GM12878 (cell line): Measurements from ENCODE around the gene TMEM272. TPM values are rescaled to one million over a fixed set of nuclear protein-coding genes. Genes with fewer than 3 reads are reported as not detected.

ENCODE experiments used
- ATAC-seq: fragments of 200-7000 bp; cut with Tn5 transposase; 3 replicates; pipeline ENCODE4 v1.9.1; 2020; ENCODE audit warnings: mild to moderate bottlenecking, moderate library complexity
- BruUV-seq: library from RNA; stranded (reverse); fragments of 400-500 nt; replicated peaks from 2 replicates; lab custom pipeline; 2021; lab: Mats Ljungman, UMichigan
- CTCF ChIA-PET: fragments of 300-600 bp; sonication (Branson Sonifier 250); formaldehyde crosslinking; extraction: SDS; loops from one replicate; lab custom pipeline; 2021; ENCODE audit warnings: inconsistent platforms; lab: Yijun Ruan, JAX
- POLR2A ChIA-PET: fragments of 350-600 bp; formaldehyde crosslinking; extraction: SDS; loops from one replicate; lab custom pipeline; 2021; ENCODE audit warnings: inconsistent platforms; lab: Charles Lee
- RAD21 ChIA-PET: fragments of 300-600 bp; sonication (Branson Sonifier 250); formaldehyde crosslinking; loops from one replicate; lab custom pipeline; 2023; ENCODE audit warnings: antibody characterized with exemption; ENCODE audit not compliant: unreplicated experiment; lab: Charles Lee
- SMC1A ChIA-PET: fragments of 300-600 bp; sonication (Branson Sonifier 250); formaldehyde crosslinking; loops from one replicate; lab custom pipeline; 2023; ENCODE audit not compliant: unreplicated experiment, uncharacterized antibody; lab: Charles Lee
- DNase-seq: peaks from one replicate; pipeline ENCODE4 v3.0.0-alpha.2; 2011; ENCODE audit warnings: low read depth, low spot score
- FAIRE-seq: peaks from 3 replicates; lab custom pipeline; 2011; peaks lifted over from hg19 to GRCh38; lab: Jason Lieb, UNC
- H2AFZ ChIP-seq: 2 replicates; pipeline ENCODE4 v1.6.0; 2011; ENCODE audit warnings: low read depth, low read length, control low read depth; ENCODE audit not compliant: control insufficient read depth
- H3K27ac ChIP-seq: 2 replicates; pipeline ENCODE4 v1.5.1; 2011; ENCODE audit warnings: control low read depth; ENCODE audit not compliant: control insufficient read depth, insufficient read depth
- H3K27me3 ChIP-seq, 2 experiments: replicated peaks in 1 of 2; 2 replicates each; pipeline versions ENCODE4 v1.6.0 to v1.6.1; 2011; ENCODE audit warnings: low read length in 1 of 2; ENCODE audit not compliant: control insufficient read depth in 2 of 2, insufficient read depth in 2 of 2
- H3K36me3 ChIP-seq, 2 experiments: 2 replicates each; pipeline ENCODE4 v1.5.1; 2011; ENCODE audit warnings: low read length in 1 of 2; ENCODE audit not compliant: control insufficient read depth in 2 of 2, insufficient read depth in 2 of 2
- H3K4me1 ChIP-seq: 2 replicates; pipeline ENCODE4 v1.6.1; 2011; ENCODE audit warnings: mild to moderate bottlenecking, low read length, moderate library complexity, mixed read lengths; ENCODE audit not compliant: control insufficient read depth, insufficient read depth
- H3K4me2 ChIP-seq: 2 replicates; pipeline ENCODE4 v1.6.0; 2011; ENCODE audit warnings: control low read depth; ENCODE audit not compliant: control insufficient read depth, insufficient read depth
- H3K4me3 ChIP-seq: fragments of 200-600 bp; sonication (generic); 2 replicates; pipeline ENCODE4 v1.5.1; 2016
- H3K79me2 ChIP-seq: 2 replicates; pipeline ENCODE4 v1.6.0; 2011; ENCODE audit warnings: low read length; ENCODE audit not compliant: control insufficient read depth, insufficient read depth
- H3K9ac ChIP-seq: 2 replicates; pipeline ENCODE4 v1.8.0; 2011; ENCODE audit warnings: low read length, control low read depth, mixed read lengths; ENCODE audit not compliant: control insufficient read depth, insufficient read depth
- H3K9me3 ChIP-seq: replicated peaks from 3 replicates; pipeline ENCODE4 v1.5.1; 2011; ENCODE audit warnings: mild to moderate bottlenecking, low read length; ENCODE audit not compliant: control insufficient read depth, insufficient read depth
- H4K20me1 ChIP-seq: 2 replicates; pipeline ENCODE4 v1.6.0; 2011; ENCODE audit not compliant: control insufficient read depth, insufficient read depth
- BACH1 ChIP-seq: fragments of 450-650 bp; IDR thresholded peaks from 2 replicates; pipeline ENCODE4 v1.6.1; 2017; ENCODE audit warnings: mild to moderate bottlenecking, borderline replicate concordance
- CBX3 ChIP-seq: fragments of 200-600 bp; sonication (generic); IDR thresholded peaks from 2 replicates; pipeline ENCODE4 v1.6.1; 2016; ENCODE audit warnings: low read depth, borderline replicate concordance
- CHD2 ChIP-seq: IDR thresholded peaks from 2 replicates; pipeline ENCODE4 v1.6.1; 2011; ENCODE audit warnings: low read depth, low read length, improper control_type of control experiment, borderline replicate concordance
- GABPA ChIP-seq: IDR thresholded peaks from 2 replicates; pipeline ENCODE4 v1.6.1; 2014; ENCODE audit warnings: antibody characterized with exemption, low read depth, mild to moderate bottlenecking, inconsistent platforms
- HCFC1 ChIP-seq: fragments of 150-350 bp; IDR thresholded peaks from 2 replicates; pipeline ENCODE4 v1.6.1; 2014; ENCODE audit warnings: low read length
- IRF4 ChIP-seq: IDR thresholded peaks from 2 replicates; pipeline ENCODE4 v1.6.1; 2011; ENCODE audit warnings: low read depth, low read length
- MLLT1 ChIP-seq: fragments of 450-650 bp; IDR thresholded peaks from 2 replicates; pipeline ENCODE4 v1.6.1; 2016; ENCODE audit warnings: mild to moderate bottlenecking
- MYB ChIP-seq: fragments of 150-350 bp; IDR thresholded peaks from 2 replicates; pipeline ENCODE4 v1.6.1; 2014; ENCODE audit warnings: mild to moderate bottlenecking, low read depth, low read length, borderline replicate concordance
- NR2C1 ChIP-seq: fragments of 450-650 bp; IDR thresholded peaks from 2 replicates; pipeline ENCODE4 v1.6.1; 2017; ENCODE audit warnings: antibody characterized with exemption, mild to moderate bottlenecking, moderate library complexity
- POLR2AphosphoS2 ChIP-seq: IDR thresholded peaks from 2 replicates; pipeline ENCODE4 v1.6.1; 2011; ENCODE audit warnings: low read depth, mild to moderate bottlenecking, low read length, improper control_type of control experiment, moderate library complexity
- RAD21 ChIP-seq: IDR thresholded peaks from 2 replicates; pipeline ENCODE4 v1.6.1; 2011; ENCODE audit warnings: mild to moderate bottlenecking, low read depth, low read length, moderate library complexity; ENCODE audit not compliant: insufficient read depth
- SIX5 ChIP-seq: IDR thresholded peaks from 2 replicates; pipeline ENCODE4 v1.6.1; 2011; ENCODE audit warnings: mild to moderate bottlenecking, low read depth, low read length, moderate library complexity; ENCODE audit not compliant: severe bottlenecking
- SP1 ChIP-seq: IDR thresholded peaks from one replicate; pipeline ENCODE4 v1.6.1; 2011; ENCODE audit warnings: low read depth, low read length
- STAT3 ChIP-seq: IDR thresholded peaks from 2 replicates; pipeline ENCODE4 v1.6.1; 2011; ENCODE audit warnings: low read depth, low read length, improper control_type of control experiment
- TBL1XR1 ChIP-seq: IDR thresholded peaks from 2 replicates; pipeline ENCODE4 v1.6.1; 2012; ENCODE audit warnings: low read depth, low read length, improper control_type of control experiment
- ZZZ3 ChIP-seq: IDR thresholded peaks from 2 replicates; pipeline ENCODE4 v1.6.1; 2011; ENCODE audit warnings: low read depth; ENCODE audit not compliant: control insufficient read depth, insufficient read length
- WGBS: methylation state at CpG from one replicate; pipeline ENCODE4 v1.1.6; 2016; ENCODE audit warnings: low lambda C conversion rate; ENCODE audit not compliant: insufficient replicate concordance, insufficient coverage; ENCODE audit errors: missing lambda C conversion rate; 5-methylcytosine and 5-hydroxymethylcytosine counted together
- in situ Hi-C: fragments of 300-500 bp; cut with MboI; formaldehyde crosslinking; loops from 9 replicates; pipeline ENCODE4 v1.14.3; 2018; ENCODE audit warnings: mixed read lengths
- intact Hi-C: fragments of 100-400 bp; cut with micrococcal nuclease; formaldehyde crosslinking; loops from one replicate; pipeline ENCODE4 v1.14.2; 2022; ENCODE audit not compliant: unreplicated experiment
- polyA plus RNA-seq, 11 experiments: library from polyadenylated mRNA; depleted of rRNA in 4 of 11; unstranded in 6 of 11; stranded (reverse) in 5 of 11; fragments of >200 nt; fragmentation: Nextera tagmentation in 4 of 11; fragmentation: Illumina TruSeq in 1 of 11; extraction: Ambion mirVana in 4 of 11; extraction: Trizol in 1 of 11; gene quantifications; 1 replicate in 1 of 11; 2 replicates in 10 of 11; pipeline versions ENCODE4 v1.2.1 to v1.2.3, GENCODE V29; 2011 to 2016; ENCODE audit warnings: inconsistent platforms in 2 of 11, missing spikeins in 2 of 11, low read depth in 1 of 11
- total RNA-seq, 4 experiments: library from RNA; depleted of rRNA in 3 of 4; stranded (reverse); fragments of >200 nt in 3 of 4; fragmentation: Illumina TruSeq in 1 of 4; extraction: Trizol in 1 of 4; gene quantifications; 2 replicates each; pipeline versions ENCODE4 v1.2.1 to v1.2.3, GENCODE V29; 2013 to 2021
- TF ChIP-seq, protein P1 (sequence below): IDR thresholded peaks from 2 replicates; pipeline ENCODE4 v1.6.1; 2012; ENCODE audit warnings: mild to moderate bottlenecking, low read depth, low read length

The TMEM272 gene
- total and polyA plus RNA-seq, 10 of the 15 experiments (the other 5 are each of a cell fraction or from before 2014, with no cell fraction given): 0.01 to 0.04 TPM; not detected in 8

- no peak for TF ChIP-seq BACH1
- no peak for TF ChIP-seq TBL1XR1
- no peak for TF ChIP-seq MLLT1
Observed at GRCh38 chr13:51780099-51780498, 64.9 kb downstream of the TMEM272 start (continued).

- Histone ChIP-seq H4K20me1 (no peaks in the 10 kb centered on the region), H3K27me3 (no peaks in the 10 kb centered on the region), H3K4me1 (peaks cover 5% of the 10 kb centered on the region; the same call in 1 of the 2 replicates), H3K36me3 (no peaks in the 10 kb centered on the region), H3K9ac (no peak overlapping the region), H3K4me3 (no peak overlapping the region), H3K4me2 (no peak overlapping the region), H3K27ac (no peak overlapping the region), H2AFZ (no peak overlapping the region), H3K79me2 (no peaks in the 10 kb centered on the region), H3K9me3 (no peaks in the 10 kb centered on the region)
- WGBS: 65% methylated on average over 11 of the region's 11 CpGs
- TF ChIP-seq ZZZ3: no peak
- TF ChIP-seq, protein P1, sequence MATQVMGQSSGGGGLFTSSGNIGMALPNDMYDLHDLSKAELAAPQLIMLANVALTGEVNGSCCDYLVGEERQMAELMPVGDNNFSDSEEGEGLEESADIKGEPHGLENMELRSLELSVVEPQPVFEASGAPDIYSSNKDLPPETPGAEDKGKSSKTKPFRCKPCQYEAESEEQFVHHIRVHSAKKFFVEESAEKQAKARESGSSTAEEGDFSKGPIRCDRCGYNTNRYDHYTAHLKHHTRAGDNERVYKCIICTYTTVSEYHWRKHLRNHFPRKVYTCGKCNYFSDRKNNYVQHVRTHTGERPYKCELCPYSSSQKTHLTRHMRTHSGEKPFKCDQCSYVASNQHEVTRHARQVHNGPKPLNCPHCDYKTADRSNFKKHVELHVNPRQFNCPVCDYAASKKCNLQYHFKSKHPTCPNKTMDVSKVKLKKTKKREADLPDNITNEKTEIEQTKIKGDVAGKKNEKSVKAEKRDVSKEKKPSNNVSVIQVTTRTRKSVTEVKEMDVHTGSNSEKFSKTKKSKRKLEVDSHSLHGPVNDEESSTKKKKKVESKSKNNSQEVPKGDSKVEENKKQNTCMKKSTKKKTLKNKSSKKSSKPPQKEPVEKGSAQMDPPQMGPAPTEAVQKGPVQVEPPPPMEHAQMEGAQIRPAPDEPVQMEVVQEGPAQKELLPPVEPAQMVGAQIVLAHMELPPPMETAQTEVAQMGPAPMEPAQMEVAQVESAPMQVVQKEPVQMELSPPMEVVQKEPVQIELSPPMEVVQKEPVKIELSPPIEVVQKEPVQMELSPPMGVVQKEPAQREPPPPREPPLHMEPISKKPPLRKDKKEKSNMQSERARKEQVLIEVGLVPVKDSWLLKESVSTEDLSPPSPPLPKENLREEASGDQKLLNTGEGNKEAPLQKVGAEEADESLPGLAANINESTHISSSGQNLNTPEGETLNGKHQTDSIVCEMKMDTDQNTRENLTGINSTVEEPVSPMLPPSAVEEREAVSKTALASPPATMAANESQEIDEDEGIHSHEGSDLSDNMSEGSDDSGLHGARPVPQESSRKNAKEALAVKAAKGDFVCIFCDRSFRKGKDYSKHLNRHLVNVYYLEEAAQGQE: no peak
- no peak for TF ChIP-seq RAD21
- TF ChIP-seq NR2C1: no peak
- no peak for TF ChIP-seq CHD2
- no peak for TF ChIP-seq STAT3
- TF ChIP-seq GABPA: no peak
- TF ChIP-seq SP1: no peak
- no peak for TF ChIP-seq HCFC1
- no peak for TF ChIP-seq TBL1XR1
- no peak for TF ChIP-seq IRF4
- TF ChIP-seq MYB: no peak
- no peak for TF ChIP-seq MLLT1
- no peak for TF ChIP-seq CBX3
- no peak for TF ChIP-seq POLR2AphosphoS2
- no peak for TF ChIP-seq SIX5
- ATAC-seq (no peak), DNase-seq (no peak), FAIRE-seq (no peak)
- intact Hi-C loops (no loop called here), in situ Hi-C loops (no loop called here)
- POLR2A ChIA-PET: no interaction called here
- SMC1A ChIA-PET: no interaction called here
- RAD21 ChIA-PET: no interaction called here
- BruUV-seq: no TSS peak
- CTCF ChIA-PET: interaction anchor here (0.5 to 1.3 kb wide), 2 partner anchors 12 to 19 kb away, joined by 3 read pairs; no protein-coding TSS in a partner anchor
Observed at GRCh38 chr13:51778392-51778791, 66.6 kb downstream of the TMEM272 start.
